ENCODE measurements around the gene UPP1.

DNA sequence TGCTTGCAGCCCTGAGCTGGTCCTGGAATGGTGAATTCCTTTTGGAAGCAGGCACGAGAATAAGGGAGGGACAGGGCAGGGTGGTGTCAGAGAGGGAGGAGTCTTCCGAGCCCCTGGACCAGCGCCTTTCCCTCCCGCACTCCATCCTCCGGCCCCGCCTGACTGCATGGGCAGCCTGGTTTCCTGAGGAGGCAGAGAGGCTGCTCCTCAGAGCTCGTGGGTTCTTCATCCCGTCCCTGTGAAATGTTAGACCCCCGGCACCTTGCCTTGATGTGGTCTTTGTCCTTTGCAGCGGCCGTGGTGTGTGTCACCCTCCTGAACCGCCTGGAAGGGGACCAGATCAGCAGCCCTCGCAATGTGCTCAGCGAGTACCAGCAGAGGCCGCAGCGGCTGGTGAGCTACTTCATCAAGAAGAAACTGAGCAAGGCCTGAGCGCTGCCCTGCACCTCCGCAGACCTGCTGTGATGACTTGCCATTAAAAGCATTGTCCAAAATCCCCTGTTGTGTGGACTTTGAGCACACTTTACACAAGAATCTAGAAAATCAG lies 18.9 kb downstream of the UPP1 start:
- TF ChIP-seq SREBF2 (IDR thresholded peaks at IDR 0.05): no peak
- no peak for TF ChIP-seq NR3C1 (IDR thresholded peaks at IDR 0.05)
- TF ChIP-seq, protein P1, sequence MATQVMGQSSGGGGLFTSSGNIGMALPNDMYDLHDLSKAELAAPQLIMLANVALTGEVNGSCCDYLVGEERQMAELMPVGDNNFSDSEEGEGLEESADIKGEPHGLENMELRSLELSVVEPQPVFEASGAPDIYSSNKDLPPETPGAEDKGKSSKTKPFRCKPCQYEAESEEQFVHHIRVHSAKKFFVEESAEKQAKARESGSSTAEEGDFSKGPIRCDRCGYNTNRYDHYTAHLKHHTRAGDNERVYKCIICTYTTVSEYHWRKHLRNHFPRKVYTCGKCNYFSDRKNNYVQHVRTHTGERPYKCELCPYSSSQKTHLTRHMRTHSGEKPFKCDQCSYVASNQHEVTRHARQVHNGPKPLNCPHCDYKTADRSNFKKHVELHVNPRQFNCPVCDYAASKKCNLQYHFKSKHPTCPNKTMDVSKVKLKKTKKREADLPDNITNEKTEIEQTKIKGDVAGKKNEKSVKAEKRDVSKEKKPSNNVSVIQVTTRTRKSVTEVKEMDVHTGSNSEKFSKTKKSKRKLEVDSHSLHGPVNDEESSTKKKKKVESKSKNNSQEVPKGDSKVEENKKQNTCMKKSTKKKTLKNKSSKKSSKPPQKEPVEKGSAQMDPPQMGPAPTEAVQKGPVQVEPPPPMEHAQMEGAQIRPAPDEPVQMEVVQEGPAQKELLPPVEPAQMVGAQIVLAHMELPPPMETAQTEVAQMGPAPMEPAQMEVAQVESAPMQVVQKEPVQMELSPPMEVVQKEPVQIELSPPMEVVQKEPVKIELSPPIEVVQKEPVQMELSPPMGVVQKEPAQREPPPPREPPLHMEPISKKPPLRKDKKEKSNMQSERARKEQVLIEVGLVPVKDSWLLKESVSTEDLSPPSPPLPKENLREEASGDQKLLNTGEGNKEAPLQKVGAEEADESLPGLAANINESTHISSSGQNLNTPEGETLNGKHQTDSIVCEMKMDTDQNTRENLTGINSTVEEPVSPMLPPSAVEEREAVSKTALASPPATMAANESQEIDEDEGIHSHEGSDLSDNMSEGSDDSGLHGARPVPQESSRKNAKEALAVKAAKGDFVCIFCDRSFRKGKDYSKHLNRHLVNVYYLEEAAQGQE (IDR thresholded peaks at IDR 0.05): no peak
- TF ChIP-seq RFX5 (IDR thresholded peaks at IDR 0.05): no peak
- TF ChIP-seq SMC3 (IDR thresholded peaks at IDR 0.05): no peak

Data from A549 (cell line).